Heart right ventricle (tissue), 16 donors: ENCODE measurements around the gene OR2A2. TPM values are rescaled to one million over a fixed set of nuclear protein-coding genes. Genes with fewer than 3 reads are reported as not detected.

ENCODE experiments used
- ATAC-seq, 8 donors: fragments of 200-7000 bp; cut with Tn5 transposase; one replicate each; pipeline ENCODE4 v1.9.1; 2020; ENCODE audit warnings: mild to moderate bottlenecking in 8 of 8, moderate library complexity in 8 of 8, moderate number of reproducible peaks in 1 of 8
- DNase-seq, 2 donors: peaks; one replicate each; pipeline ENCODE4 v3.0.0-alpha.2; 2020
- H3K27ac ChIP-seq, 10 donors: fragments of 200-600 bp; sonication (generic) in 2 of 10; one replicate each; pipeline versions ENCODE4 v1.5.0 to v1.8.0; 2020 to 2022; ENCODE audit warnings: mild to moderate bottlenecking in 3 of 10
- H3K27me3 ChIP-seq, 7 donors: fragments of 200-600 bp; one replicate each; pipeline ENCODE4 v1.8.0; 2021 to 2022; ENCODE audit warnings: mild to moderate bottlenecking in 2 of 7
- H3K36me3 ChIP-seq, 9 donors: fragments of 200-600 bp; sonication (generic) in 1 of 9; one replicate each; pipeline versions ENCODE4 v1.5.0 to v1.8.0; 2020 to 2022; ENCODE audit warnings: mild to moderate bottlenecking in 2 of 9
- H3K4me1 ChIP-seq, 9 donors: fragments of 200-600 bp; sonication (generic) in 1 of 9; one replicate each; pipeline versions ENCODE4 v1.5.0 to v1.8.0; 2020 to 2022; ENCODE audit warnings: mild to moderate bottlenecking in 4 of 9
- H3K4me3 ChIP-seq, 10 donors: fragments of 200-600 bp; sonication (generic) in 2 of 10; one replicate each; pipeline versions ENCODE4 v1.5.0 to v1.8.0; 2020 to 2022; ENCODE audit warnings: mild to moderate bottlenecking in 7 of 10, moderate library complexity in 2 of 10
- H3K9me3 ChIP-seq, 11 donors: fragments of 200-600 bp in 10 of 11; sonication (generic) in 2 of 11; one replicate each; pipeline versions ENCODE4 v1.5.0 to v1.8.0; 2013 to 2022; ENCODE audit warnings: mild to moderate bottlenecking in 2 of 11, control low read depth in 1 of 11, moderate library complexity in 1 of 11
- WGBS, 2 donors: extraction: QIAGEN DNeasy Blood & Tissue Kit; methylation state at CpG; one replicate each; pipeline ENCODE4 v1.1.7; 2013; ENCODE audit warnings: inconsistent platforms in 1 of 2; 5-methylcytosine and 5-hydroxymethylcytosine counted together
- intact Hi-C, 10 donors: fragments of 100-400 bp; cut with DNase I; formaldehyde crosslinking; loops; one replicate each; pipeline versions ENCODE4 v1.11.1 to v1.14.2; 2022
- polyA plus RNA-seq, 2 donors: library from polyadenylated mRNA; stranded (reverse); fragments of 200-250 nt; gene quantifications; one replicate each; pipeline ENCODE4 v1.2.3, GENCODE V29; 2013
- total RNA-seq, 10 donors: library from RNA; stranded (reverse); fragmentation: NEBNext Ultra II Directional in 3 of 10; extraction: Animal tissue kit (Norgen Biotek cat#: 25700) in 3 of 10; gene quantifications; one replicate each; pipeline versions ENCODE4 v1.2.1 to v1.2.4, GENCODE V29; 2021 to 2023
- TF ChIP-seq, protein P1 (sequence below), 9 donors: fragments of 200-600 bp; sonication (generic) in 2 of 9; IDR thresholded peaks; one replicate each; pipeline versions ENCODE4 v1.5.0 to v1.8.0; 2021 to 2022; ENCODE audit warnings: antibody characterized with exemption in 9 of 9, mild to moderate bottlenecking in 5 of 9, moderate library complexity in 1 of 9
- donor health status: Arrhythmogenic right ventricular cardiomyopathy.
- donor health status: ischemic (EF 13 %, LVEDD 7.1; RV severe dilation, severe dysfunction).
- donor health status: healthy with polysubstance abuse.
- donor health status: DM: no; HTN: yes; CAD: no.
- donor health status: DM: no; HTN: no; CAD: no.
- donor health status: ischemic (EF 25% LVEDD 6.9; RV normal size, moderate dysfunction).
- donor health status: ischemic (EF 25% LVEDD 5.7; RV mildly dilated, moderate dysfunction).
- donor health status: healthy.
- donor health status: DM: yes; HTN: yes; CAD: no.
- donor health status: Ischemic cardiomyopathy.
- donor health status: ischemic (EF 35%, LVEDD 5.7; RV mildly dilated, moderate dysfunction).
- donor health status: nonischemic (EF 11% LVEDD 7.7; RV severe dilation, severe dysfunction).
- donor health status: DM: yes; HTN: yes; CAD: no.
- donor health status: PGD.
- donor health status: ischemic (EF 29% LVEDD 5.4; RV normal size, mild dysfunction).
- donor health status: nonischemic (EF 23%, LVEDD 6.1; RV moderate dilation, normal function).

OR2A2 gene
- total and polyA plus RNA-seq, 12 donors = not detected

DNA sequence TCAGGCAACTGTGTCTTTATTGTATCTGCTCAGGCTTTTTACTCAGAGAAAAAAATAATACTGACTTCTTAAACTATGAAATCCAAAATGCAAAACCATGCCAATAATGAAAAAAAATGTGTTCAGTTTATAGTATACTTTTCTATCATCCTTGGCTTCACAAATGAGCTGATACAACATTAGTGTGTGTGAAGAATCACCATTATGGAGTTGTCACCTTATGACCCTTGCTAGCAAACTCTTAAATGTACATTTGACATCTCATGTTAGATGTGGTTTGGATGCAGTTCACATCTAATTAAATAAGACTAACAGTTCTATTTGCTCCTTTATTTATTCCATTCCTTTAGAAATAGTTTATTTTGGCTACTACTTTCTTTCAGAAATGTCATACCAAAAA is 4.2 kb upstream of the OR2A2 start:
- no peak overlapping the region for H3K4me3 ChIP-seq
- intact Hi-C loops = loop anchor here in 1 of 10 donors (10.0 kb wide), 1 partner anchor 70 kb away; no protein-coding TSS in a partner anchor
- H3K4me1 ChIP-seq = no peaks in the 10 kb centered on the region
- TF ChIP-seq, protein P1, sequence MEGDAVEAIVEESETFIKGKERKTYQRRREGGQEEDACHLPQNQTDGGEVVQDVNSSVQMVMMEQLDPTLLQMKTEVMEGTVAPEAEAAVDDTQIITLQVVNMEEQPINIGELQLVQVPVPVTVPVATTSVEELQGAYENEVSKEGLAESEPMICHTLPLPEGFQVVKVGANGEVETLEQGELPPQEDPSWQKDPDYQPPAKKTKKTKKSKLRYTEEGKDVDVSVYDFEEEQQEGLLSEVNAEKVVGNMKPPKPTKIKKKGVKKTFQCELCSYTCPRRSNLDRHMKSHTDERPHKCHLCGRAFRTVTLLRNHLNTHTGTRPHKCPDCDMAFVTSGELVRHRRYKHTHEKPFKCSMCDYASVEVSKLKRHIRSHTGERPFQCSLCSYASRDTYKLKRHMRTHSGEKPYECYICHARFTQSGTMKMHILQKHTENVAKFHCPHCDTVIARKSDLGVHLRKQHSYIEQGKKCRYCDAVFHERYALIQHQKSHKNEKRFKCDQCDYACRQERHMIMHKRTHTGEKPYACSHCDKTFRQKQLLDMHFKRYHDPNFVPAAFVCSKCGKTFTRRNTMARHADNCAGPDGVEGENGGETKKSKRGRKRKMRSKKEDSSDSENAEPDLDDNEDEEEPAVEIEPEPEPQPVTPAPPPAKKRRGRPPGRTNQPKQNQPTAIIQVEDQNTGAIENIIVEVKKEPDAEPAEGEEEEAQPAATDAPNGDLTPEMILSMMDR (IDR thresholded peaks at IDR 0.05) = no peak
- ATAC-seq (no peak), DNase-seq (no peak)
- H3K9me3 ChIP-seq = no peaks in the 10 kb centered on the region
- no peaks in the 10 kb centered on the region for H3K27me3 ChIP-seq
- no peak overlapping the region for H3K27ac ChIP-seq
- H3K36me3 ChIP-seq = no peaks in the 10 kb centered on the region

DNA sequence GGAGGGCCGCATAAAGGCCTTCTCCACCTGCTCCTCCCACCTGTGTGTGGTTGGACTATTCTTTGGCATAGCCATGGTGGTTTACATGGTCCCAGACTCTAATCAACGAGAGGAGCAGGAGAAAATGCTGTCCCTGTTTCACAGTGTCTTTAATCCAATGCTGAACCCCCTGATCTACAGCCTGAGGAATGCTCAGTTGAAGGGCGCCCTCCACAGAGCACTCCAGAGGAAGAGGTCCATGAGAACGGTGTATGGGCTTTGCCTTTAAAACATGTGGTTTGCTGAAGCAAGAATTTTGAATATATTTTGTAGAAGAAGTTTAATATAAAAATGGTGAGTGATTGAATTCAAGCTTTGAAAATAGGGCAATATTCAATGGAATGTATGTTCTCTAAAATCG is 889 bp downstream of the OR2A2 start:
- DNase-seq (no peak), ATAC-seq (no peak)
- no peak overlapping the region for H3K4me3 ChIP-seq
- TF ChIP-seq, protein P1 (IDR thresholded peaks at IDR 0.05) = no peak
- WGBS, 2 donors = 73% methylated on average over 5 of the region's 5 CpGs
- no peaks in the 10 kb centered on the region for H3K4me1 ChIP-seq
- H3K9me3 ChIP-seq = no peaks in the 10 kb centered on the region
- no peaks in the 10 kb centered on the region for H3K36me3 ChIP-seq
- intact Hi-C loops = no loop called here
- H3K27me3 ChIP-seq = no peaks in the 10 kb centered on the region
- H3K27ac ChIP-seq = no peak overlapping the region

GRCh38 chr7:144113651-144114050 is 4.3 kb downstream of the OR2A2 start:
- Histone ChIP-seq H3K36me3 (no peaks in the 10 kb centered on the region), H3K4me3 (no peak overlapping the region), H3K27me3 (no peaks in the 10 kb centered on the region), H3K27ac (no peak overlapping the region), H3K4me1 (no peaks in the 10 kb centered on the region), H3K9me3 (no peaks in the 10 kb centered on the region)
- intact Hi-C loops = no loop called here
- DNase-seq = no peak
- no peak for ATAC-seq
- TF ChIP-seq, protein P1 (IDR thresholded peaks at IDR 0.05) = no peak
- 38 to 59% methylated on average over 1 of the region's 1 CpG for WGBS, 2 donors

GRCh38 chr7:144118341-144118740 is 9.0 kb downstream of the OR2A2 start:
- TF ChIP-seq, protein P1 (IDR thresholded peaks at IDR 0.05) = no peak
- DNase-seq (no peak), ATAC-seq (no peak)
- H3K4me3 ChIP-seq = no peak overlapping the region
- WGBS, 2 donors = 67 to 76% methylated on average over 8 of the region's 8 CpGs
- H3K36me3 ChIP-seq = no peaks in the 10 kb centered on the region
- H3K4me1 ChIP-seq = no peaks in the 10 kb centered on the region
- no peaks in the 10 kb centered on the region for H3K27me3 ChIP-seq
- no peak overlapping the region for H3K27ac ChIP-seq
- intact Hi-C loops = no loop called here
- no peaks in the 10 kb centered on the region for H3K9me3 ChIP-seq
